Brain pericyte (primary cell): ENCODE data around the gene INSL3.
A peak's percentile ranks its signal among the peaks of the same experiment; 100 is the strongest.

Source experiments
- DNase-seq: peaks from one replicate; pipeline ENCODE4 v3.0.0-alpha.2; 2012; ENCODE audit warnings: low read depth, low spot score

The INSL3 gene

DNA sequence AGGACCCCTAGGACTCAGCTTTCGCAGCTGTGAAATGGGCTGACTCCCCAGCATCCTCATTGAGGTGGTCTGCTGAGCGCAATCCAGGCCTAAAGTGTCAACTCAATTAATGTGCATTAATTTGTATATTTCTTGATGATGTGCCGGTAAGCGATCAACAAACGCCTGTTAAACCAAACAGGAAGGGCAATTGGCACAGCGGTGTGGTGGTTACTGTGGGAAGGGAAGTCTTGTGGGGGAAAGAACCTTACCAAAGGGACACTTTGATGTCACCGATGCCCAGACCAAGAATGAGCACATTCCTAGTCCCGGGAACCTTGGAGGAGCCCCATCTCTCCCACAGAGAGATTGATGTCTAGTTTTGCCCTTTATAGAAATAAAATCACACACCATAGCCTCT is 24.8 kb upstream of the INSL3 start:
- DNase-seq: no peak

DNA sequence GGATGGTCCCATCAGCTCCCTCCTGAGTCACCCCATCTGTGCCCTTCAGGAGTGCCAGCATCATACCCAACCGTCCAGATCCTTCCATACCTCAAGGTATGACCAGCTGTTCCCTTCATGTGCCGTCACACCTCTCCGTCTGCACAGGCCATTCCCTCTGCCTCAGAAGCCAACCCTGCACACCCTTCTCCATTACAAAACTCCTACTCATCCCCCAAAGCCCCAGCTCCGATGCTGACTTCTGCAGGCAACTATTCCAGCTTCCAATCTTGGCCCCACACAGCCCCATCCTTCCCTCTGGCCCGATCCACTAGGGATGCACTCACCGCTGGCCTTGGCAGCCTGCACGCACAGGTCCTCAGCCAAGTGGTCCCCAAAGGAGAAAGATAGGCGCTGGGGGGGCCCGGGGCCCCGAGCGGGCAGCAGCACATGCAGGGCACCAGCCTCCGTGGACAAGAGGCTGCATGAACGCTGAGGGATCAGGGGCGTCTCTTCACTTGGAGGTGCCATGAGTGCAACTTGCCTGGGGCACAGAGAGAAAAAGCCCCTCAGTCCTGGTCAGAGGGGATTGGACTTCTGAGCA is 22.7 kb upstream of the INSL3 start:
- DNase-seq: no peak

DNA sequence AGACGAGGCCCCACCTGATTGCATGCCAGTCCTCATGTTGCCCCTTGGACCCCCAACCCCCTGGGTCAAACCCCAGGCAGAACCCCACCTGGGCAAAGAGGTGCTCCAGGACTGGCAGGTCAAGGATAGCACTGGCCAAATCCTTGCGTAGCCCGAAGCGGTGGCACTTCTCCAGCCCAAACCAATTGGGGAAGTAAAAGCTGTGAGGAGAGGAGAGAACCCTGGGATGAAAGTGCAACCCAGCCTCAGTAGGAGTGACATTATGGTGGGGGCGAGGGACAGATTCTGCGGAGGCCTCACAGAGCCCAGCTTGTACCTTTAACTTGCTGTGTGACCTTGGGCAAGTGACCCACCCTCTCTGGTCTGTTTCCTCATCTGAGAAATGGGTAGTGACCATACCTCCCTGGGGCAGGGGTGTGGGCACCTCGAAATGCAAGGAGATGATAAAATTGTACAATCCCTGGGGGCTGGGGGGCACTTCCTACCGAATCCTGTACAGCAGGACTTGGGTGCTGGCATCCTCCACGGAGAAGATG is 22.0 kb upstream of the INSL3 start:
- DNase-seq: no peak

DNA sequence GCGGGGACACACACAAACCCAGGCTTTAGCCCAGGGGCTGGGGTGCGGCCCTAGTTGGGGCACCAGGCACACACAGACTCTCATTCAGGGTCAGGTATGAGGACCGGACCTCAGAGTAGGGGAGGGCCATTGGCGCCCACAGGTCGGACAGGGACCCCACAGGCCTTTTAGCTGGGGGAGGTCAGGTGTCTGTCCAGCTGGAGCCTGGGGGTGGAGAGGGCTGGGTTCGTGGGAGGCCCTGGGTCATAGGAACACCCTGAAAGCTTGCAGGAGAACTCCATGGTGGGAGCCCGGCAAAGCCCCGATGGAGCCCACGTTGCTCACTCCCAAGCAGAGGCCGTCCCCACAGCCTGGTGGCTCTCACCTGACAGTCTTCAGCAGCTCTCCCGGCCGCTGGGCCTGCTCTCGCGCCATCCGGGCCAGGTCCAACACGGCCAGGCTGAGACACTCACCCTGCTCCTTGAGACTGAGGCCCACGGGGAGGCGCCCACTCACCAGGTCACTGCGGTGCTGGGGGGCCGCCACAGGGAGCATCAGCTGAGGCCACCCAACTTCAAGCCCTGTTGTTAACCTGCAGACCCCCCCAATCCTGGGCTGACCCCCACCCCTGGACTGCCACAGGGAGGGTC is 21.5 kb upstream of the INSL3 start:
- no peak for DNase-seq

DNA sequence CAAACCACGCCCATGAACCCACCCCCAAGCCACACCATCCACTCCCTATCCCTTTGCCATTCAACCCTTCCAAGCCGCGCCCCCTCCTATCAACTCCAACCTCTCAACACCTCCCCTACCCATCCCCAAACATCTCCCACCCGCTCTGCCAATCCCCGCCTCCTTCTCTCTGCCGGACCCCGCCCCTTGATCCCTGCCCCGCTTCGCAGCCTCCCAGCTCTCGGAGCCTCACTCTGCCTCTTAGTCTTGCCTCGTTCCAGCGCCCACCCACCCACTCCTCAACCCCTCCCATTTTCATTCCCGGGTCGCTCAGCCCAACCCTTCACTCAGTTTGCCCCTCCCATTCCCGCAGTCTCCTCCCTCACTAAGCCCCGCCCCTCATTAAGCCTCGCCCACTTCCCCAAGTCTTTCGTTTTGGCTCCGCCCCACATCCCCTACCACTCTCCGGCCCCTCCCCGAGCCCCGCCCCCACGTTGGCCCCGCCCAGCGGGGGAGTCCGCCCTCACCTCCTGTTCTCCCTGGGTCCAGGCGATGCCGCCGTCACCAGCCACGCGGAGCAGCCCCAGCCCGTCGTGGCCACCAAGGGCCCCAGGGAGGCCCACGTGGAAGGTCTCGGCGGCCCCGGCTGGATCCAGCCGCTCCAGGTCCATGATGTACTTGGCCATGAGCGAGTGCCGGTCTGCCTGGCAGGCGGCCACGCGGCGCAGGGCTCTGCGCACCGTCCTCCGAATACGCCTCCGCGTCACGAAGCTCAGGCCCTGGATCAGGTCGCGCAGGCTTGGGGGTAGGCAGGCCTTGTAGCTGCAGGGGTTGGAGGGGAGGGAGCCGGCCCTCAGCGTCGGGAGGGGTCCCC is 20.7 kb upstream of the INSL3 start:
- DNase-seq: peak; percentile 41

DNA sequence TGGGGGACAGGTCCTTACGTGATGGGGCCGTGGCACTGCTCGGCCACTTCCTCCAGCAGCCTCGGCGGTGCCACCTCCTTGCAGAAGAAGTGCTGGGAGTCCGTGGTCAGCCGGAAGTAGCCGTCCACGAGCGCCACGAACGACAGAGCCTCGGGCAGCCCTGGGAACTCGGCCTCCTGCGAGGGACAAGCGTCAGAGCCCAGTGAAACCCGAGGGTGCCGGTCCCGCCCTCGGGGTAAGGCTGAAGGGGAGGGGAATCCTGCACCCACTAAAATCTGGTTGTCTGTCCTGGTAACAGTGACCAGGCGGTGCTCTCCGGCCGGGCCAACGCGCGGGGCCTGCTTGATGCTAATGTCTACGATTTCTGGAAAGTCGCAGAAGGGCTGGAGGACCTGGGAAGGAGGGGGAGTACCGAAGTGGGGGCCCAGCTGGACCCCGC is 20.1 kb upstream of the INSL3 start:
- DNase-seq: no peak

DNA sequence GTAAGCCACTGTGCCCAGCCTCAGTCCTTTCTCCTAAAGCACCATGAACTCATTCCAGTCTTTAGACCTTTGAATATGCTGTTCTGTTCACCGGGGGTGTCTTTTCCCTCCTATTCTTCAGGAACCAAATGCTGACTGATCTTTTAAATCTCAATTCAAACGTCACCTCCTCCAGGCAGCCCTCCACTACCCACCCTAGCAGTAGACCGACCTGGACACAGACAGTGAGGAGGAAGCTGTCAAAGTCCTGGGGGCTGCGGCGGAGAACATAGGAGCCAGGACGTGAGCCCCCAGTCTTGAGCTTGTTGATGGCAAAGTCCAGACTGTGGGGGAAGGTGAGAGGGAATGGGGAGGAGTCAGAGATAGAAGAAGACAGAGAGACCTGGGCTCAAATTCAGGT is 18.7 kb upstream of the INSL3 start:
- no peak for DNase-seq

DNA sequence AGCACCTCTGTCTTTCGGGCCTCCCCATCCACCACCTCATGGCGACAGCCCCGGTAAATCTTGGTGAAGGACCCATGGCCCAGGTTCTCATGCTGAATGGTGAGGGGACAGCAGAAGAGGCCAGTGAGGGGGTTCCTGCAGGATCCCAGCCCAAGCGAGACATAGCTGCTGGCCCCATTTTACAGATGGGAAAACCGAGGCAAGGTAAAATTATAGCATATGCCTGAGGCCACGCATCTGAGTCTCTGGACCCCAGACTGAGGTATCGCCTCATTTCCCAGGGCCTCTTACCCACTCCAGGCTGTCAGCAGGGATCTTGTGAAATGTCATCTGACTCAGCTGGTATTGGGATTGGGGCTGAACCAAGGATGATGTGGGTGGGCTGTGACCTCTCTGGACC is 16.7 kb upstream of the INSL3 start:
- DNase-seq: no peak

DNA sequence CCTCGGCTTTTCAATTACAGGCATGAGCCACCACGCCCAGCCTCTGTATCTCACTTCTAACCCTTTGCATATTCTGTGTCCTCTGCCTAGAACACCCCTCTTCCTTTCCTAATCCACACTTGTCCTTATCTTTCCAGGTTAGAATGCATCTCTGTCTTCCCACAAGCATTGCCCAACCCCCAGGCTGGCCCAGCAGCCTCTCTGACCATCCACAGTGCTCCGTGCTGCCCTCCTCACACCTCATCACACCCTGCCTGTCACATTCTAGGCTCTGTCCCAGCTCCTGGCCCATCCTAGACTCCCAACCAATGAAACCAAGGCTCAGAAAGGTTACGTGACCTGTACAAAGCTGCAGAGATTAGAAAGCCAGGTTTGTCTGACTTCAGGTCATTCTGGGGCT is 15.2 kb upstream of the INSL3 start:
- no peak for DNase-seq

DNA sequence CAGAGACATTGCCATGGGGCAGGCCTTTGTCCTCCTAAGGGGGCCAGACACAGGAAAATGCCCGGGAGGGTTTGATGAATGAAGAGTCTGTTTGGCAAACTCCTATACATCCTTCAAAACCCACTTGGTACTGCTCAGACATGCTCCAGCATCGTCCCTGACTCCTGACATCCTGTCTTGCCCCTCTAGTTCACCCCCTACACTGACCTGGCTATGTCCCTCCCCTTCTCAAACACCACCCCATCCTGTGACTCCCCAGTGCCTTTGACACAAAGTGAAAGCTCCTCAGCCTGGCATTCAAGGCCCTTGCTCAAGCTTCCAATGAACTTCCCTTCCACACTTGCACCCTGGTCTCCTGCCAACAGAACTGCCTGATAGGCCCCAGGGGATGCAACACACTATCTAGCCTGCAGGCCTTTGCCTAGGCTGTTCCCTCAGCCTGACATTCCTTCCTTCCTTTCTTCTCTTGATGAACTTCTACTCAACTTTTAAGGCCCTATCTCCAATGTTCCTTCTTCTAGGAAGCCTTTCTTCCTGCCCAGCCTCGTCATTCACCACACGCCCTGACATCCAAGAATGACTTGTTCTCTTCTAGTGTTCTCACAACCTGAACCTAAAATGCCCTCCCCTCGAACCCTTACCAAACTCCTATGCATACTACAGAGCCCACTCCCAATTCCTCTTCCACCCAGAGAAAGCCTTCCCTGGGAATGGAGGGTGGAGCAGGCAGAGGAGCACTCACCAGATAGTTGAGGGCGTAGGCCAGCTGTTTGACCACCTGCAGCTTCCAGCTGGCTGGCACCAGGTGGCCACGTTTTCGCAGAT is 14.1 kb upstream of the INSL3 start:
- DNase-seq: no peak

DNA sequence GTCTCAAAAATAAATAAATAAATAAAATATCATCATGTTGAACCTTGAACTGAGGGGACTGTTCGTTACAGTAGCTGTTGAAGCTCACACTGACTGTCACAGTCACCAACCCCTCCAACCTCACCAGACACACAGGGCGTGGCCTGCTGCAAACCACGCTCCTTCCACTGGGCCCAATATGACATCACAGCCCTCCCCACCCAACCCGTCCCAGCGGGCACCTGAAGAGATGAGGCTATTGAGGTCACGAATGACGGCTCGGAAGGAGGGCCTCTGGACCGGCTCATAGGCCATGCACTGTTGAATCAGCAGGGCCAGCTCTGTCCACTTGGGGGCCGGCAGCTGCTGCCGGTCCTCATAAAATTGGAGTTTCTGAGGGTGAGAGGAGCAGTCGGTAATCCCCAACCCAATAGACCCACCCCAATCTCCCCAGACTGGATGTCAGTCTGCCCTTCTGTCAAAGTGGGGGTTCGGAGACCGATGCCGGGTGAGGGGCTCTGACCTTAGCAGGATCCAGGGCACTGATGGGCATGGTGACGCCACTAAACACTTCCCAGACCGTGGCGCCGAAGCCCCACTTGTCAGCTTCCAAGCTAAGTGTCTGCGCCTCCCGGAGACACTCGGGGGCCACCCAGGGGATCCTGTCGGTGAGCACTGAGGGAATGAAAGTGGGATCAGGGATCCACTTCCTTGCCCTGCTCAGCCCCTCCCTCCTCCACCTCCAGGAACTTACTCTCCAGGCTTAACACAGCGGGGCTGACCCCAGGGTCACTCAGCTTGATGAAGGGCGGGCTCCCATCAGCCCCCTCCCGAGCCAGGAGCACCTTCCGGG is 13.2 kb upstream of the INSL3 start:
- no peak for DNase-seq

DNA sequence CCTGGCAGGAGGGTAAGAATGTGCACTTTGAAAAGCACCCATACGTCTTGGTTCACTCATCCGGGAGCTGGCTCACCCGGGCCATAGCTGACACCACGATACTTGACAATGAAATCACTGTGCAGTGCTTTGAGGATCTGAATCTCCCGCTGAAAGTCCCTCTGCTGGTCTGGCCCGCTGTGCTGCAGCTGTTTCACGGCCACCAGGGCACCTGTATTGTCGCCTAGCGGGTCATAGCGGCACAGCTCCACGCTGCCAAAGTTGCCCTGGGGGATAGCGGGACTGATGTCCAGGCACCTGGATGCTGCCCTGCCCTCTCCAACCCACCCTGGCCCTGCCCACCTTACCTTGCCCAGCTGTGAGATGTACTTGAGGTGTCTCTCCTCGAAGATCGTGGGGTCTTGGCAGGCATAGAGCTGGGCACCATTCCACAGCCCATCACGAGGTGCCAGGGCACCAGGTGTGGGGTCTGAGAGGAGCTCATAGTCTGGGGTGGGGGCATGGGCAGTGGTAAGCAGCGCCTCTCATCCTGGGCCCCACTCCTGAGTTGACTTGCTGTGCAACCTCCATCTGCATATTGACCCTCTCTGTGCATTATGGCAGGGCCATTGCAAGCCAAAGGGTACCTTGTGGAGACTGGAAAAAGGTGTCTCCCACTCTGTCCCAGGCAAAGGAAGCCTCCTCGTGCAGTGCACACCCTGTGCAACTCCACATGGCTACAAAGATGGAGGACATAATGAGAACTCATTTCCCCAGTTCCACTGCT is 11.3 kb upstream of the INSL3 start:
- no peak for DNase-seq

DNA sequence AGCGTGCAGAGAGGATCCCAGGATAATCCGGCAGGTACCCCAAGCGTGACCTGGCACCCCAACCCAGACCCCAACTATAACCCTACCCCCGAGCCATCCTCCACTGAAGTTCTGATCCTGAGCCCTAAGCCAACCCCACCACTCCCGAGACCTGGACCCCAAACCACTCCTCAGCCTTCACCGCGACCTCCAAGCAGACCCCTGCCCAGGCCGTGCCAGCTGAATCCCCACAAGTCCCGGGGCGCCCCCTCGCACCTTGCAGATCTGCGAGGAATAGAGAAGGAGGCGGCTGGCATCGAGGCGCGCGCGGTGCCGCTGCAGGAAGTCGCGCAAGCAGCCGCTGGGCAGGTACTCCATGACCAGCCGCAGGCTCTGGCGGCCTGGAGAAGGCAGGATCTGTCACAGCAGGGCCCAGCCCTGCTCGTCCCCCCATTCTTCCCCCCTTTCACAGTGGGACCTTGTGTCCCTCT is 10.1 kb upstream of the INSL3 start:
- no peak for DNase-seq

DNA sequence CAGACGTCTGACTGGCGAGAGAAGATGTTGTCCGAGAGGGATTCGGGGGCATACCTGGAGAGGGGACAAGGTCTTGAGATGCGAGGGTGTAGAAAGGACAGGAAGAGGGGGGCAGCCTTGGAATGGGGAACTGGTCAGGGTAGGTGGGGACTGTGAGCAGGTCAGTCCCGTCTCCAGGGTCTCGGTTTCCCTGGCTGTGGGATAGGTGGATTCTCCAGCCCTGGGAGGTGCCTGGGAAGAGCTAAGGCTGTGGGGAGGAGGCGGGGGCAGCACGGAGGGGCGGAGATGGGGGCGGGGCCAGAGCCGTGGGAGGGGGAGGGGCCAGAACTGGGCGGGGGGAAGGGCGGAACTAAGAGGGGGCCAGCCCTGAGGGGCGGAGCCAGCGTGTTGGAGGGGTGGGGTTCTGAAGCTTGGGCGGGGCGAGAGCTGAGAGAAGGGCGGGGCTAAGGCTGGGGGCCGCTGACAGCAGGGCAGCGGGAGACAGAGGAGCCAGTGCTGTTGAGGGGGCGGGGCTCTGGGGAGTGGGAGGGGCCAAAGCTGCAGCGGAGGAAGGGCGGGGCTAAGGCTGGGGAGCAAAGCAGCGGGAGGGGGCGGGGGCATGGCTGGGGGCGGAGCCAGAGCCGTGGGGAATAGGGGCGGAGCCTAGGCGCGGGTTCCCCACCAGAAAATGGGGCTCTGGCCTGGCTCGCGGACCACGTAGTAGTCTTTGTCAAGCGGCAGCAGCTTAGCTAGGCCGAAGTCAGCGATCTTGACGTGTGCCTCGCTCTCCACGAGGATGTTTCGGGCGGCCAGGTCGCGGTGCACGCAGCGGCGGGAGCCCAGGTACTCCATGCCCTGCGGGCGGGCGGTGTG is 9.5 kb upstream of the INSL3 start:
- no peak for DNase-seq

DNA sequence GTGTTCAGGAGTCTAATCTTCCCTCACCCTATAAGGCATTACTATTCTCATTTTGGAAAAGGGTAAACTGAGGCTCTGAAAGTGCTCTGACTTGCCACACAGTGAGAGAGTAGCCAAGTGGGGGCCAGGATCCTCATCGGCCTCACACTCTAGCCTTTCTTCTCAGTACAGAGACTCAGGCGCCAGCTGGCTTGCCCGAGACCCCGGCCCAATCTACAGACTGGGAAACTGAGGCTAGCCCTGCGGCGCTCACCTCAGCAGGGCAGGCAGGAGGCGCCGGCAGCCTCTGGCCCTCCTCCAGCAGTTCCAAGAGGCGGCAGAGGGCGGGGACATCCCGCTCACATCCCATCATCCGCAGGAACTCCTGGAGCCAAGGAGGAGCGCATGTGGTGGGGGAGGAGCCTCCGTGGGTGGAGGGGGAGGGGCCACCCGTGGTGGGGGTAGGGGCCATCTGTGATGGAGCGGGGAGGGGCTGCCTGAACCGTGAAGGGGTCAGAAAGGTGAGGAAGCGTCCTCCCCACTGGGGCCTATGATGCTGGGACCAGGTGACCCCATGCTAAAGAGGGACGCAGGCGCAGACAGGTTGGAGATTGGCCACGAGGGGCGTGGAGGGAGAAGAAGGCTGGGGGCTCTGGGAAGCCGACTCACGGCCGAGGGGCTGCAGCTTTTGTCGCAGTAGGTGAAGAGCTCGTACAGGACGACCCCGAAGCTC is 8.7 kb upstream of the INSL3 start:
- no peak for DNase-seq

DNA sequence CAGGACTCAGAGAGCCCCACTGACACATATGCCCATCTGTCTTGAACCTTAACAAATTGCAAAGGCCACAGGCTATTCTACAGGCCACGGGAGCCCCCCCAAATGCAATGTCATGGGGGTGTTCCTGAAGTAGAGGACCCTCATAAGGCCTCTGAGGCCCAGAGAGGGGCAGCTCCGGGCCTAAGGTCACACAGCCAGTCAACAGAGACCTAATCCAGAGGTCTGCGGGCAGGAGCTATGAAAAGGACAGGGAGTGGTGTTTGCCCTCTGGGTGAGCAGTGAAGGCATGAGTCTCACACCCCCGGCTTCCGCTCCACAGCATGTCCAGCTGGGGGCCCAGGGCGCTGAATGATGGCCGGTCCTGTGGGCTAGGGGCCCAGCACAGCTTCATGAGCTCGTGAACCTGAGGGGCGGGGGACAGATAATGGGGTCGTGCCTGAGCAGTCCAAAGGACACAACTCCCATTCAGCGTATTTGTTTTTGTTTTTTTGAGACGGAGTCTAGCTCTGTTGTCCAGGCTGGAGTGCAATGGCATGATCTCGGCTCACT is 5.3 kb upstream of the INSL3 start:
- no peak for DNase-seq

DNA sequence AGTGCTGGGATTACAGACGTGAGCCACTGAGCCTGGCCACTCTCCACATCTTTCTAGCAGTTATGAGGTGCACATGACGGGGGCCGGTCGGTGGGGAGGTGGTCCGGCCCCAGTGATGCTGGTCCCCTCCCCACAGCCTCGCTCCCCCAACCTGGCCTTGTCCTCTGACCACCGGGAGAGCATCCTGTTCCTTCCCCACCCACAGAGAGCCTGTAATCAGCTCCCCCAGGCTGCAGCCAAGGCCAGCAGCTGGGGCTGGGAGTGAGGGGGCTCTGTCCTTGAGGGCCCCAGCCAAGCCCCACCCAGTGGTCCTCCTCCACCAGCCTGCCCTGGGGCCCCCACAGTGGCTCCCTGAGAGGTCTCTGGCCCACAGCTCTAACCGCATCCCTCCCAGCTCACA is 3.0 kb upstream of the INSL3 start:
- no peak for DNase-seq
